Measurements from ENCODE around the gene SFTPD.
"Not testable (repeated sequence)": the region's sequence is repeated elsewhere in the genome, so short reads cannot be mapped to it uniquely, and the experiment has no call there.

SFTPD gene

GRCh38 chr10:79890469-79890868 lies 58.4 kb downstream of the SFTPD start:
- in situ Hi-C loops (cut with MboI; ENCODE audit: low pct_unique_long_range_greater_than_20kb, low sequenced_read_pairs, unreplicated experiment): no loop called here
- no peak for TF ChIP-seq CTCF (IDR thresholded peaks at IDR 0.05; ENCODE audit: extremely low read depth, insufficient read depth, missing control alignments)
- no peak for DNase-seq (ENCODE audit: low spot score)

DNA sequence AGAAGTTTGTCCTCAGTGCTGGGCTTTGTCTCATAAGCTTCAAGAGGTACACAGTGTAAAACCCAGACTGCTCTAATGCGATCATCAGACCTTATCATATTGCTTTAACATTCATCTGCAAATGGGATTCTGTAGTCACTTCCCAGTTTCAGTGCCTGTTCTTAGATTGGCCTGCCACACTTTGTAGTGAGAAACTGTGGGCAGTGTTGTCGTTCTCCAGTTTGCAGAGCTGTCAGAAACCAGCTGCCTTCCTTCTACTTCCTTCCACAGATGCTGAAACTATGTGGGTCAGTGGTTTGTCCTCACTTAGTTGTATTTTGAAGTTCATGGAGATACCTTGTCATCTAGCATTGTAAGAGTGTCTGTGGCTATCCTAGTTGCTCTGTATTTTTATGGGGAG lies 59.9 kb downstream of the SFTPD start:
- DNase-seq (ENCODE audit: low spot score); in situ Hi-C loops (cut with MboI; ENCODE audit: low pct_unique_long_range_greater_than_20kb, low sequenced_read_pairs, unreplicated experiment): not testable (repeated sequence)
